GM23338 (cell line): ENCODE data around the gene KCNMA1. TPM values are rescaled to one million over a fixed set of nuclear protein-coding genes. Genes with fewer than 3 reads are reported as not detected.

Source experiments
- ATAC-seq: fragments of 200-7000 bp; cut with Tn5 transposase; 3 replicates; pipeline ENCODE4 v1.9.1; 2020
- DNase-seq: peaks from one replicate; pipeline ENCODE4 v3.0.0-alpha.2; 2015; ENCODE audit warnings: low spot score
- H2AFZ ChIP-seq: fragments of 200-600 bp; sonication (generic); 2 replicates; pipeline ENCODE4 v1.8.0; 2016; ENCODE audit warnings: antibody characterized with exemption, mild to moderate bottlenecking, moderate library complexity
- H3F3A ChIP-seq: fragments of 200-600 bp; sonication (generic); replicated peaks from 2 replicates; pipeline ENCODE4 v1.8.0; 2017; ENCODE audit warnings: antibody characterized with exemption, mixed run types, low read depth
- H3K27ac ChIP-seq: fragments of 200-600 bp; sonication (generic); 2 replicates; pipeline ENCODE4 v1.6.1; 2016; ENCODE audit warnings: low read depth
- H3K27me3 ChIP-seq: fragments of 200-600 bp; sonication (generic); 2 replicates; pipeline ENCODE4 v1.8.0; 2016; ENCODE audit warnings: mild to moderate bottlenecking, mixed run types, moderate library complexity; ENCODE audit not compliant: insufficient read depth
- H3K36me3 ChIP-seq: fragments of 200-600 bp; sonication (generic); 2 replicates; pipeline ENCODE4 v1.8.0; 2016; ENCODE audit warnings: mild to moderate bottlenecking; ENCODE audit not compliant: insufficient read depth
- H3K4me1 ChIP-seq: fragments of 200-600 bp; sonication (generic); 2 replicates; pipeline ENCODE4 v1.8.0; 2016; ENCODE audit warnings: mild to moderate bottlenecking, moderate library complexity; ENCODE audit not compliant: insufficient read depth
- H3K4me2 ChIP-seq: fragments of 200-600 bp; sonication (generic); 2 replicates; pipeline ENCODE4 v1.7.1; 2017; ENCODE audit warnings: mixed run types
- H3K4me3 ChIP-seq: fragments of 200-600 bp; sonication (generic); 2 replicates; pipeline ENCODE4 v1.6.1; 2016; ENCODE audit warnings: mixed run types
- H3K79me2 ChIP-seq: fragments of 200-600 bp; sonication (generic); replicated peaks from 2 replicates; pipeline ENCODE4 v1.8.0; 2017; ENCODE audit warnings: mild to moderate bottlenecking; ENCODE audit not compliant: insufficient read depth
- H3K9me2 ChIP-seq: fragments of 200-600 bp; sonication (generic); 2 replicates; pipeline ENCODE4 v1.8.0; 2017; ENCODE audit not compliant: insufficient read depth
- H4K20me1 ChIP-seq: fragments of 200-600 bp; sonication (generic); replicated peaks from 2 replicates; pipeline ENCODE4 v1.8.0; 2017; ENCODE audit warnings: mild to moderate bottlenecking; ENCODE audit not compliant: insufficient read depth
- H3K27ac Mint-ChIP-seq: 2 replicates; pipeline ENCODE4 v1.8.0; 2020; ENCODE audit warnings: inconsistent platforms, mild to moderate bottlenecking, moderate library complexity, mixed read lengths
- H3K27me3 Mint-ChIP-seq: 3 replicates; pipeline ENCODE4 v1.8.0; 2022; ENCODE audit warnings: low read depth, mild to moderate bottlenecking, moderate library complexity, mixed read lengths, inconsistent platforms; ENCODE audit not compliant: insufficient read depth, poor library complexity
- H3K36me3 Mint-ChIP-seq: 3 replicates; pipeline ENCODE4 v1.8.0; 2021; ENCODE audit warnings: low read depth, mild to moderate bottlenecking, inconsistent platforms, moderate library complexity, mixed read lengths
- H3K4me1 Mint-ChIP-seq: 3 replicates; pipeline ENCODE4 v1.8.0; 2020; ENCODE audit warnings: mild to moderate bottlenecking, inconsistent platforms, mixed read lengths
- H3K4me3 Mint-ChIP-seq: 3 replicates; pipeline ENCODE4 v1.8.0; 2021; ENCODE audit warnings: moderate library complexity, mild to moderate bottlenecking, inconsistent platforms, mixed read lengths
- H3K9me3 Mint-ChIP-seq: 3 replicates; pipeline ENCODE4 v1.8.0; 2020; ENCODE audit warnings: moderate library complexity, mild to moderate bottlenecking, inconsistent platforms, mixed read lengths
- CREB1 ChIP-seq: fragments of 250-450 bp; sonication (Bioruptor Pico); IDR thresholded peaks from 2 replicates; pipeline ENCODE4 v1.5.0; 2020; ENCODE audit warnings: low read depth, mild to moderate bottlenecking, moderate library complexity
- CTCF ChIP-seq, 2 experiments: fragments of 200-600 bp in 1 of 2; sonication (generic) in 1 of 2; conservative IDR thresholded peaks; 2 replicates each; pipeline versions ENCODE4 v1.5.1 to v1.6.1; 2016 to 2017; ENCODE audit warnings: antibody characterized with exemption in 2 of 2, low read depth in 2 of 2, mild to moderate bottlenecking in 2 of 2, moderate library complexity in 1 of 2
- ETS1 ChIP-seq: IDR thresholded peaks from 2 replicates; pipeline ENCODE4 v1.6.1; 2016; ENCODE audit warnings: antibody characterized with exemption
- NANOG ChIP-seq: IDR thresholded peaks from 2 replicates; pipeline ENCODE4 v1.6.1; 2016; ENCODE audit warnings: antibody characterized with exemption, borderline replicate concordance
- STAT1 ChIP-seq: IDR thresholded peaks from one replicate; pipeline ENCODE4 v1.6.1; 2016; ENCODE audit warnings: antibody characterized with exemption; ENCODE audit not compliant: unreplicated experiment
- ZNF114 ChIP-seq: fragments of 250-450 bp; sonication (Bioruptor Pico); IDR thresholded peaks from 2 replicates; pipeline ENCODE4 v1.5.0; 2020; ENCODE audit warnings: mild to moderate bottlenecking, moderate library complexity
- ZNF331 ChIP-seq: fragments of 250-450 bp; sonication (Bioruptor Pico); IDR thresholded peaks from 2 replicates; pipeline ENCODE4 v1.5.0; 2020; ENCODE audit warnings: low read depth, mild to moderate bottlenecking, moderate library complexity
- ZNF462 ChIP-seq: fragments of 250-450 bp; sonication (Bioruptor Pico); IDR thresholded peaks from 2 replicates; pipeline ENCODE4 v1.5.0; 2020; ENCODE audit warnings: mild to moderate bottlenecking, moderate library complexity
- polyA plus RNA-seq: library from polyadenylated mRNA; unstranded; fragments of >200 nt; fragmentation: Nextera tagmentation; extraction: Ambion mirVana; gene quantifications from 2 replicates; pipeline ENCODE4 v1.2.1, GENCODE V29; 2016
- total RNA-seq: library from RNA; depleted of rRNA; stranded (reverse); fragments of >200 nt; shearing (Covaris generic); gene quantifications from 2 replicates; pipeline ENCODE4 v1.2.3, GENCODE V29; 2014

Gene KCNMA1
- total and polyA plus RNA-seq, 2 experiments from 2014 or later = 8.2 to 9.0 TPM

GRCh38 chr10:77179015-77179695 is 458.5 kb downstream of the KCNMA1 start (continued):
- TF ChIP-seq CTCF (conservative IDR thresholded peaks at IDR 0.05; ENCODE audit: low read depth in 2 of 2) = no peak
- TF ChIP-seq ZNF331 = no peak

GRCh38 chr10:77177589-77177988 is 460.0 kb downstream of the KCNMA1 start:
- H3K4me3 Mint-ChIP-seq = no peak overlapping the region
- no peak for TF ChIP-seq ZNF114 (CRISPR knock-in tag)
- no peak for TF ChIP-seq CREB1 (CRISPR knock-in tag)
- TF ChIP-seq ZNF462 (CRISPR knock-in tag) = no peak
- TF ChIP-seq STAT1 = no peak
- no peak for TF ChIP-seq ETS1
- no peak for TF ChIP-seq NANOG
- Histone ChIP-seq H3K36me3 (no peaks in the 10 kb centered on the region), H2AFZ (no peak overlapping the region), H3K27ac (no peak overlapping the region), H3K4me2 (no peak overlapping the region), H3K79me2 (no peaks in the 10 kb centered on the region), H3K4me1 (no peaks in the 10 kb centered on the region), H4K20me1 (no peaks in the 10 kb centered on the region), H3K9me2 (no peaks in the 10 kb centered on the region), H3K4me3 (no peak overlapping the region), H3K27me3 (no peaks in the 10 kb centered on the region), H3F3A (no peaks in the 10 kb centered on the region)
- peaks cover 7% of the 10 kb centered on the region for H3K27me3 Mint-ChIP-seq
- H3K27ac Mint-ChIP-seq = no peak overlapping the region
- H3K9me3 Mint-ChIP-seq = no peaks in the 10 kb centered on the region
- ATAC-seq (no peak), DNase-seq (no peak)
- H3K4me1 Mint-ChIP-seq = peaks cover 16% of the 10 kb centered on the region
- H3K36me3 Mint-ChIP-seq = no peaks in the 10 kb centered on the region
